B cell (primary cell): ENCODE data around the gene TTC32.

Experiments
- EZH2 ChIP-seq: IDR thresholded peaks from 2 replicates; pipeline ENCODE4 v1.6.1; 2012; ENCODE audit warnings: borderline replicate concordance, low read depth, mild to moderate bottlenecking, moderate library complexity, low read length; ENCODE audit not compliant: insufficient read depth, poor library complexity, severe bottlenecking
- TF ChIP-seq, protein P1 (sequence below): fragments of 200-600 bp; IDR thresholded peaks from one replicate; pipeline ENCODE4 v1.8.0; 2022; ENCODE audit warnings: antibody characterized with exemption, mild to moderate bottlenecking

DNA sequence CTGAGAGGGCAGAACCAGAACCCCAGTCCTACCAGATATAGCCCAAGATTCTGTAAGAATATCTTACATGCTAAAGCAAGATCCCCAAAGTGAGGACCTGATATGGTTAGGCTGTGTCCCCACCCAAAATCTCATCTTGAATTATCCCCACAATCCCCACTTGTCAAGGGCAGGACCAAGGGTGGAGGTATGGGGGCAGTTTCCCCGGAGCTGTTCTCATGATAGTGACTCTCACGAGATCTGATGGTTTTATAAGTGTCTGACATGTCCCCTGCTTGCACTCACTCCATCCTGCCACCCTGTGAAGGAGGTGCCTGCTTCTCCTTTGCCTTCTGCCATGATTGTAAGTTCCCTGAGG lies 19.9 kb downstream of the TTC32 start:
- TF ChIP-seq, protein P1, sequence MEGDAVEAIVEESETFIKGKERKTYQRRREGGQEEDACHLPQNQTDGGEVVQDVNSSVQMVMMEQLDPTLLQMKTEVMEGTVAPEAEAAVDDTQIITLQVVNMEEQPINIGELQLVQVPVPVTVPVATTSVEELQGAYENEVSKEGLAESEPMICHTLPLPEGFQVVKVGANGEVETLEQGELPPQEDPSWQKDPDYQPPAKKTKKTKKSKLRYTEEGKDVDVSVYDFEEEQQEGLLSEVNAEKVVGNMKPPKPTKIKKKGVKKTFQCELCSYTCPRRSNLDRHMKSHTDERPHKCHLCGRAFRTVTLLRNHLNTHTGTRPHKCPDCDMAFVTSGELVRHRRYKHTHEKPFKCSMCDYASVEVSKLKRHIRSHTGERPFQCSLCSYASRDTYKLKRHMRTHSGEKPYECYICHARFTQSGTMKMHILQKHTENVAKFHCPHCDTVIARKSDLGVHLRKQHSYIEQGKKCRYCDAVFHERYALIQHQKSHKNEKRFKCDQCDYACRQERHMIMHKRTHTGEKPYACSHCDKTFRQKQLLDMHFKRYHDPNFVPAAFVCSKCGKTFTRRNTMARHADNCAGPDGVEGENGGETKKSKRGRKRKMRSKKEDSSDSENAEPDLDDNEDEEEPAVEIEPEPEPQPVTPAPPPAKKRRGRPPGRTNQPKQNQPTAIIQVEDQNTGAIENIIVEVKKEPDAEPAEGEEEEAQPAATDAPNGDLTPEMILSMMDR, result no peak
- TF ChIP-seq EZH2, result no peak
